GM21723 (cell line): ENCODE results near the gene CENPB.
A peak's percentile ranks its signal among the peaks of the same experiment; 100 is the strongest.
"Not testable (repeated sequence)": the region's sequence is repeated elsewhere in the genome, so short reads cannot be mapped to it uniquely, and the experiment has no call there.

Experiments
- ATAC-seq: cut with Tn5 transposase; IDR thresholded peaks from one replicate; pipeline ENCODE4 v1.9.1; 2021; ENCODE audit warnings: mild to moderate bottlenecking, moderate library complexity; ENCODE audit not compliant: unreplicated experiment

Gene CENPB

GRCh38 chr20:3811467-3812258 is 25.1 kb upstream of the CENPB start:
- ATAC-seq = no peak

DNA sequence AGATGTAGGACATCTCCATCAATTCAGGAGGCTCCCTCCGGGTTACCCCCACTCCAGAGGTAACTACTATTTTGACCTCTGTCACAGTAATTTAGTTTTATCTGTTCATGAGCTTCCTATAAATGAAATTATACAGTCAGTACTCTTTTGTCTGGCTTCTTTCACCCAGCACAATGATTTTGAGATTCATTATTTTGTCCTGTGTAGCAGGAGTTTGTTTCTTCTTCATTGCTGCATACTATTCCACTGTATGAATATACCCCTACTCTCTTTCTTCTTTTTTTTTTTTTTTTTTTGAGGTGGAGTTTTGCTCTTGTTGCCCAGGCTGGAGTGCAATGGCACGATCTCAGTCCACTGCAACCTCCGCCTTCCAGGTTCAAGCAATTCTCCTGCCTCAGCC is 22.0 kb upstream of the CENPB start:
- no peak for ATAC-seq

GRCh38 chr20:3804781-3805180 is 18.2 kb upstream of the CENPB start:
- no peak for ATAC-seq

DNA sequence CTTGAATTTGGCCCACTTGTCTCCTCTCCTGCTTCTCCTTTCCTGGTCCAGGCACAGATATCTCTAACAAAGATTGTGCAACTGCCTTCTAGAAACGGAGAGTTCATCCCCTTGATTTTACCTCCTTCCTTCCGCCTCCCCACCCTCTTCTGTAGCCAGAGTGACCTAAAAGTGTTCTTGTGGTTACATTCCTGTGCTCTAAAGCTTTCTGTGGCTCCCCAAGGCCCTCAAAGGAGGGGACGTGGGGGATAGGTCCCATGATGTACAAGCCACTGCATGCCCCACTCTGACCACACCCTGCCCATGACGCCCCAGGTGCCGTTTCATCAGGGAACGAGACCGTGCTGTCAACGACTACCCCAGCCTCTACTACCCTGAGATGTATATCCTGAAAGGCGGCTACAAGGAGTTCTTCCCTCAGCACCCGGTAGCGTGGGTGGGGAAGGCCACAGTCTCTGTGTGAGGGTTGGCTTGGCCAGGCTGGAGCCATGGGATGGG is 17.8 kb upstream of the CENPB start:
- no peak for ATAC-seq

- no peak for ATAC-seq
Observed at GRCh38 chr20:3803854-3804253, 17.3 kb upstream of the CENPB start.

GRCh38 chr20:3803289-3803688 is 16.7 kb upstream of the CENPB start:
- no peak for ATAC-seq

DNA sequence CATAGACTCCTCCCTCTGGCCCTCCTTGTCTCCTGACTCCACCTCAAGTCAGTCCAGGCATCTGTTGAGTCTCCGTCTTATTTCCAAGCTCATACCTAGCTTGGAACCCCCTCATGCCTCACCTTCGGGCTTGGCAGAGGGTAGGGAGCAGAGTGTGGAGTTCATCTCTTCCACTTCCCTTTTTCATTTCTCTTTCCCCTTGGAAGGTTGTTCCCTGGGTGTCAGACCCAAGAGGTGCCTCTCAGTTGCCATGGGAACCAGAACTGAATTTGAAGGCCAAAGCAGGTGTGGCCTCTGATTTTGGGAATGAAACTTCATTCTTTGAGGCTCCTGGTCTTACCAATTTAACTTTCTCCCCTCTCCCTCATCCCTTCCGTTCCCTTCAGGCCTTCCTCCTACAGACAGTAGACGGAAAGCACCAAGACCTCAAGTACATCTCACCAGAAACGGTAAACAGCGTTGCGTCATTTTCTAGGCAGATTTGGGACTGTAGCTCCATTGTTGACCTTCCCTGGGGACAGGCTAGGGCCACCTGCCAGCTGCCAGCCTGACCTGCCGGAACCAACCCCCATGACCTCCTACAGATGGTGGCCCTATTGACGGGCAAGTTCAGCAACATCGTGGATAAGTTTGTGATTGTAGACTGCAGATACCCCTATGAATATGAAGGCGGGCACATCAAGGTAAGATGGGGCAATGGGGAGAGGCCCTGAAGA is 16.1 kb upstream of the CENPB start:
- ATAC-seq = no peak

DNA sequence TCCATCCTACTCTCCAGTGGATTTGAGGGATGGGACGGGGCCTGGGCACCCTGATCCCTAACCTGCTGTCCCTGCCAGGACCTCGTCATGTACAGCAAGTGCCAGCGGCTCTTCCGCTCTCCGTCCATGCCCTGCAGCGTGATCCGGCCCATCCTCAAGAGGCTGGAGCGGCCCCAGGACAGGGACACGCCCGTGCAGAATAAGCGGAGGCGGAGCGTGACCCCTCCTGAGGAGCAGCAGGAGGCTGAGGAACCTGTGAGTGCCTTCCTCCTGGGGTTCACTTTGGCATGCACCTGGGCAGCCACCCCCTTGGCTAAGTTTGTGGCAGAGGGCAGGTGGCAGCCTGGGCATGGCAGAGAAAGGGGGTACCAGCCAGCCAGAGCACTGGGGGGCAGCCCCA is 15.3 kb upstream of the CENPB start:
- no peak for ATAC-seq

GRCh38 chr20:3801299-3801698 is 14.8 kb upstream of the CENPB start:
- ATAC-seq = no peak

DNA sequence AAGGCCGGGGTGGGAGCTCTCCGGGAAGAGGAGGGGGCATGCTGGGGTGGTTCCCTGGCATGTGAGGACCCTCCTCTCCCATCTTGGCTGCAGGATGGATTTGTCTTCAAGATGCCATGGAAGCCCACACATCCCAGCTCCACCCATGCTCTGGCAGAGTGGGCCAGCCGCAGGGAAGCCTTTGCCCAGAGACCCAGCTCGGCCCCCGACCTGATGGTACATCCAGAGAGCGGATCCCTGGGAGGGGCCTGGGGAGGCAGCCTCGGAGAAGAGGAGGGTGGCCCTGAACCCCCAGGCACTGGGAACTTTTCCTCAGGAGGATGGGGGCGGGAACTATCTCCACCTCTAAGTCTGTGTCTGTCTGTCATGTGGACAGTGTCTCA is 14.3 kb upstream of the CENPB start:
- no peak for ATAC-seq

GRCh38 chr20:3800256-3800877 is 13.8 kb upstream of the CENPB start:
- no peak for ATAC-seq

GRCh38 chr20:3798908-3799248 is 12.3 kb upstream of the CENPB start:
- no peak for ATAC-seq

GRCh38 chr20:3798373-3798768 is 11.8 kb upstream of the CENPB start:
- ATAC-seq = no peak

- no peak for ATAC-seq
Observed at GRCh38 chr20:3797592-3798372, 11.2 kb upstream of the CENPB start.

GRCh38 chr20:3797226-3797545 is 10.6 kb upstream of the CENPB start:
- ATAC-seq = no peak

DNA sequence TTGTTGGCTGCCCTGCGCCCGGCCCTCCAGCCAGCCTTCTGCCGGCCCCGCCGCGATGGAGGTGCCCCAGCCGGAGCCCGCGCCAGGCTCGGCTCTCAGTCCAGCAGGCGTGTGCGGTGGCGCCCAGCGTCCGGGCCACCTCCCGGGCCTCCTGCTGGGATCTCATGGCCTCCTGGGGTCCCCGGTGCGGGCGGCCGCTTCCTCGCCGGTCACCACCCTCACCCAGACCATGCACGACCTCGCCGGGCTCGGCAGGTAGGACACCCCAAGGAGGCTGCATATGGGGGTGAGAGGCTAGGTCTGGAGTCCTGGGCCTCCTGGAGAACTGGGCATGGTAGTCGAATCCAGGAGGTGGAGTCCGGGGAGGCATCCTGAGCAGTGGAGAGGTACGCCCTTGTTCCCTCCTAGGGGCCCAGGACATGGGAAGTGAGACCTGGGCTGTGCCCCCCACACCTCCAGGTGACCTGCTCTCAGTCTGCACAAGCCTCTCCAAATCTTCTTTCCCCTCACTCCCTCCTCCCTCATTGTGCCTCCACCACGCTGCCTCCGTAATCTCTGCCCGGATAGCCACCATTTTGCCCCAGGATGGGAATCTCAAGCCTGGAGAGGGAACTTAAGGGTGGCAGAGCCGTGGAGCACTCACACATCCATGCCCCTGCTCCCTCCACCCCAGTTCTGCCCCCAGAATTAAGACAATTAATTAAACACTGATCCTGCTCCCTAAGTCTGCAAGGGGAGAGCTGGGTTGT is 10.1 kb upstream of the CENPB start:
- no peak for ATAC-seq

DNA sequence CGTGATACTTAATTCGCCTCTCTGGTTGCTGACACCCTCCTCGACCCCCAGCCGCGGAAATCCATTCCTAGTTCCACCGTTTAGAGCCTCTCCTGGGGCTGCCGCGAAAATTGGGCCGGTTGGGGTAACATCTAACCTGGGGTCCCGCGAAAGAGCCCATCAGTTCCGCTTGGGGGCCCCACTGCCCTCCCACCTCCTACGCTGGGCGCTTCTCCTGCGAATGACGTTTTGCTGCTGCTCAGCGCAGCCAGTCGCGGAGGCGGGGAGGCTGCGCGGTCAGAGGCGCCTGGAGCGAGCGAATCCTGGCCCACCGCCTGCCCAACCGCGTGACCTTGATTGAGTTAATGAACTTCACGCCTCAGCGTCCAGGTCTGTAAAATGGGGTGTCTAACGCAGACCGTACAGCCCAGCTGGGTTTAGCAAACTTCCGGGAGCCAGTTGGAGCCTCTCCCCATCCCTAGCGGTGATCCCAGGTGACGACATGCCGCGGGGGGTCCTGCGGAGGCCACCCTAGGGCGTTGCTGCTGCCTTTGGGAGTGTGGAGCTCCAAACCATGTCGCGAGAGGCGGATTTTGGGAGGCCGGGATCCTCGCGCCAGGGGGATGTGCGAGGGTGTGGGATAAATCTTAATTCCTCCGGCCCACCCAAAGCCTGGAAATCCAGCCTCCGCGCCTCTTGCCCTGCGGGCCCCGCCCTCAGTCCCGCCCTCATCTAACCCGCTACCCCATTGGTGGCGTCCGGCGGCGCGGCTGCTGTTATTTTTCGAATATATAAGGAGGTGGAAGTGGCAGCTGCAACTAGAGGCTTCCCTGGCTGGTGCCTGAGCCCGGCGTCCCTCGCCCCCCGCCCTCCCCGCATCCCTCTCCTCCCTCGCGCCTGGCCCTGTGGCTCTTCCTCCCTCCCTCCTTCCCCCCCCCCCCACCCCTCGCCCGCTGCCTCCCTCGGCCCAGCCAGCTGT is 9.2 kb upstream of the CENPB start, which contains the start of gene CDC25B:
Gene CDC25B, plus strand, starts transcription at position 800 of the 958 bp plus-strand sequence. CDS start 222 bp downstream, outside the sequence.
- ATAC-seq = peak; percentile 77

GRCh38 chr20:3794701-3795420 is 8.3 kb upstream of the CENPB start:
- ATAC-seq = no peak

DNA sequence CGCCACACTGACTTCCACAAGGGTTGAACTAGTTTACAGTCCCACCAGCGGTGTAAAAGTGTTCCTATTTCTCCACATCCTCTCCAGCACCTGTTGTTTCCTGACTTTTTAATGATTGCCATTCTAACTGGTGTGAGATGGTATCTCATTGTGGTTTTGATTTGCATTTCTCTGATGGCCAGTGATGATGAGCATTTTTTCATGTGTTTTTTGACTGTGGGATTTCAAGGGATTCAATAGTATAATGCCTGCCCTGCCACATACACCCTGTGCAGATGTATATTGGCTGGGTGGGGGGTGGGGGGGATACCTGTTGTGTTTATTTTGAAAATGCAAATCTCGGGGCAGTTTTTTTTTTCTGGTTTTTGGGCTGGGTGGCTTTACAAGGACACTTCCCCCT is 7.6 kb upstream of the CENPB start:
- not testable (repeated sequence) for ATAC-seq
